ENCODE data around the gene GRID1.

GRID1 gene

GRCh38 chr10:86368987-86369386 is 2.4 kb upstream of the GRID1 start:
- DNase-seq: no peak

- no peak for DNase-seq
Observed at GRCh38 chr10:86368046-86368445, 1.5 kb upstream of the GRID1 start.

GRCh38 chr10:86367152-86367951 is 757 bp upstream of the GRID1 start:
- no peak for DNase-seq

- DNase-seq: no peak
Observed at GRCh38 chr10:86366902-86367151, 232 bp upstream of the GRID1 start.

DNA sequence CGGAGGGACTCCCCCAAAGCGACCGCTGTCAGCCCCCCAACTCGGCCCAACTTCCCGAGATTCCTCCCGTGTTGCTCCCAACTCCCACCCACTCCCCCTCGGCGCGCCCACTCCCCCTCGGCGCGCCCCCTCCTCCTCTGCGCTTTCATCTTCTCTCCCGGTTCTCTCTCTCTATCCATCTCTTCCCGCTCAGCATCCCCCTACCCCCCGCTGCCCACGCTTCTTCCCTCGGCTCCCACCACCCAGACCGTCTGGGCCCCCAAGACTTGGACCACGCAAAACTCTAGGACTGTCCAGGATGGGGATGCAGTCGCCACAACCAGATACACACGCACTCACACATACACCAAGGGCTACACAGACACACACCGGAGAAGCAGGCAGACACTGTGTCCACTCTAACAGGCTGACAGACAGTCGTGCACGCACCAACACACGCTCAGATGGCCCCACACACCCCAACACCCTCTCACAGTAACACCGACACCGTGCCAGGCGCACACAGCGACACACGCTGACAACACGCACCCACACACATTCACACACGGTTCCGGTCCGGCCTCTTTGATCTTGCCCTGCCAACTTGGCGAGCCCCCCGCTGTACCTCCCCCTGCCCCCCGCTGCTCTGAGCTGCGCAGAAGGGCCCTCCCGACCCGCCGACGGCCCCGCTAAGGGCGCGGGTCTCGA is 1.1 kb downstream of the GRID1 start:
- DNase-seq: no peak

- DNase-seq: no peak
Observed at GRCh38 chr10:86364491-86365345, 1.9 kb downstream of the GRID1 start.

GRCh38 chr10:86363833-86364490 is 2.6 kb downstream of the GRID1 start:
- DNase-seq: no peak

DNA sequence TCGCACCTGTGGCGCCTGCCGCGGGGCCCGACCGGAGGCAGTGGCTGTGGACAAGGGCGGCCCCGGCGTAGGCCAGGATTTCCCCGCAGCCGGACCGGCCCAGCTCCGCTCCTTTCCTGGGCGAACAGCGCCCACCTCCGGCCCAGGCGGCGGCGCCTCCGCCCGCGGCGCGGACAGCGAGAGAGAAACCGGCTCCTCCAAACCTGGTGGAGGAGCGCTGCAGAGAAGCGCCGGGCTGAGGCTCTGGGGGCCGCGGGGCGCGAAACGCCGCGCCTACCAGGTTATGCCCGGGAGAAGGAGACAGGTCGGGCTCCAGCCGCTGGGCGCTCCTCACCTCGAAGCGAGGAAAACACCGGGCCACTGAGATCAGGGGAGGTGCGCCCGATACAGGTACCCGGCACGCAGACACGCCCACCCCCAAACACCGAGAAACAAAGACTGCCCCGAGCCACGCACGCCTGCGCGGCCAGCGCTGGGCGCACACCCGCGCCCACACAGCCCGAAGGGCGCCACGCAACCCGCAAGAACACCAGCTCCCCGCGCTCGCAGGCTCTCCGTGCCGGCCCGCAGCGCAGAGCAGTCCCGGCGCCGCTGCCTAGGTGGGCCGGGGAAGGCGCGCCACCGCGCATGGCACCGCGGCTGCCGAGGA is 3.3 kb downstream of the GRID1 start:
- no peak for DNase-seq

GRCh38 chr10:86362586-86363183 is 3.9 kb downstream of the GRID1 start:
- DNase-seq: no peak

GRCh38 chr10:86362129-86362527 is 4.5 kb downstream of the GRID1 start:
- no peak for DNase-seq

- no peak for DNase-seq
Observed at GRCh38 chr10:86361156-86362128, 5.2 kb downstream of the GRID1 start.

DNA sequence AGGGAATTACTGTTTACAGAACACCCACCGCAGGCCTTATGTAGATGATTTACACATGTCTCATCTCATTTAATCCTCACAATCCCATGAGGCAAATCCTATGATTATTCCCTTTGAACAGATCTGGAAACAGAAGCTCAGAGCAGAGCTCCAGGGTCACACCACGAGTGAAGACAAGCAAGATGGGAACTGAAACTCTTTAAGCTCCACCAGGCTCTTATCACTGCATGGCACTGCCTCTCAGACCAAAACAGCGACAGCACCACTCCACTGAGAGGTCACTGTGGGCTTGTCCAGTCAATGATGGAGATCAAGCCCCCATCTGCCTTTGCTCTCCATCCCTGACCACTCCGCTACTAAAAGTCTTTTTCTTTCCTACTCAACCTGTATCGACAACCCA is 5.9 kb downstream of the GRID1 start:
- no peak for DNase-seq

- no peak for DNase-seq
Observed at GRCh38 chr10:86359954-86360353, 6.6 kb downstream of the GRID1 start.

- DNase-seq: no peak
Observed at GRCh38 chr10:86359111-86359510, 7.5 kb downstream of the GRID1 start.

DNA sequence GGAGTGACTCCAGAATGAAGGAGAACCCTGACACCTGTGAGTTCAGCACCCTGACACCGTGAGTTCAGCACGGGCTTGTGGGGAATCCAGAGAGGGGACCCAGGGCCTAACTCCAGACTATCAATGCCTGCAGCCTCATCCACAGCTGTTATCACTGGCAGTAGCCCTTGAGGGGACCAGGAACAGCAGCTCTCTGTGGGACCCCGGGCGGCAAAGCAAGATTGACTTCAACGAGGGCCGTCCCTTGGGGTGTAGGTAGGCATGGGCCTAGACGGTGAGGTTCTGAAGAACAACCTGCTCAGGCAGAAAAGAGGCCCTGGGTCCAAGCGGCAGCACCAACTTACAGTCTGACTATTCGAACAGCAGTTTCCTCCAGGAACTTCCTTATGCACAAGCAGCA is 8.9 kb downstream of the GRID1 start:
- DNase-seq: no peak

DNA sequence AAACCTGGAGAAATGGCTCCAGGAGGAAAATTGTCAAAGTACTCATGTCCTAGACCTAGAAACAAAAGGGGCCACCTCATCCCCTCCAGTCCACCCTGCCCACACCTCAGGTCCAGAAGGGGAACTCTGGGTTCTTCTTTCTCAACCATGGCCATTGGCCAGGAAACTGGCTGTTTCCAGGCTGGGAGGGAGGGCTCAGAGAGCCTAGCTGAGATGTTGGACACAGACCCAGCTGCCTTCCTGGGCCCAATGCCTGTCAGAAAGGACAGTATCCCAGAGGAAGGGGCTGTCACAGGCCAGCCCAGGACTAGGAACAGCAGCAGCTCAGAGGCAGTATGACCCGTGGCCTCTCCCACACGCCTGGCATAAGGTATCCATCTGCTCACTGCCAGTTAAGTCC is 9.6 kb downstream of the GRID1 start:
- DNase-seq: no peak

GRCh38 chr10:86356296-86356695 is 10.3 kb downstream of the GRID1 start:
- DNase-seq: no peak

DNA sequence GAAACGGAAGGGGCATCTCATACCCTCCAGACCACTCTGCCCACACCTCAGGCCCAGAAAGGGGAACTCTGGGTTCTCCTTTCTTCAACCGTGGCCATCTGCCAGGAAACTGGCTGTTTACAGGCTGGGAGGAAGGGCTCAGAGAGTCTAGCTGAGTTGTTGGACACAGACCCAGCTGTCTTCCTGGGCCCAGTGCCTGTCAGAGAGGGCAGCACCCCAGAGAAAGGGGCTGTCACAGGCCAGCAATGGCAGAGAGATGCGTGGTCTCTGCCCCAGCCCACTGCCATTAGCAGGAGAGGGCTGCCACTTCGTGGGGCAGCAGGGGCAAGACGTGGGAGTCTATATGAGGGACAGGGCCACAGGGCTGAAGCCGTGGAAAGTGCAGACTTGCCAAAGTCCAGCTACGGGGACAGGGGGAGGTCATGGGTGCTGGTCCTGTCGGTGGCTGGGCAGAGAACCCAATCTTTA is 11.0 kb downstream of the GRID1 start:
- DNase-seq: peak; percentile 66

GRCh38 chr10:86354761-86355540 is 11.6 kb downstream of the GRID1 start:
- no peak for DNase-seq
